Transverse colon (tissue), 4 donors: Measurements from ENCODE around the gene B4GAT1.
"Not testable (repeated sequence)": the region's sequence is repeated elsewhere in the genome, so short reads cannot be mapped to it uniquely, and the experiment has no call there.

ENCODE experiments used
- EP300 ChIP-seq: sonication (generic); formaldehyde crosslinking; IDR thresholded peaks from one replicate; pipeline ENCODE4 v1.6.1; 2017; ENCODE audit warnings: antibody characterized with exemption, low read depth
- POLR2A ChIP-seq: fragments of 450-650 bp; IDR thresholded peaks from one replicate; pipeline ENCODE4 v1.6.1; 2016; ENCODE audit warnings: antibody characterized with exemption, mild to moderate bottlenecking, moderate library complexity
- POLR2AphosphoS5 ChIP-seq, 3 donors: sonication (generic); formaldehyde crosslinking; IDR thresholded peaks; one replicate each; pipeline ENCODE4 v1.6.1; 2016; ENCODE audit warnings: antibody characterized with exemption in 3 of 3
- TF ChIP-seq, protein P1 (sequence below), 5 experiments: fragments of 200-600 bp in 3 of 5; fragments of 450-650 bp in 2 of 5; sonication (generic) in 3 of 5; IDR thresholded peaks; 1 replicate in 2 of 5; 2 replicates in 3 of 5; pipeline ENCODE4 v1.5.1; 2016 to 2017; ENCODE audit warnings: antibody characterized with exemption in 5 of 5, inconsistent platforms in 3 of 5, mild to moderate bottlenecking in 2 of 5, moderate library complexity in 1 of 5

DNA sequence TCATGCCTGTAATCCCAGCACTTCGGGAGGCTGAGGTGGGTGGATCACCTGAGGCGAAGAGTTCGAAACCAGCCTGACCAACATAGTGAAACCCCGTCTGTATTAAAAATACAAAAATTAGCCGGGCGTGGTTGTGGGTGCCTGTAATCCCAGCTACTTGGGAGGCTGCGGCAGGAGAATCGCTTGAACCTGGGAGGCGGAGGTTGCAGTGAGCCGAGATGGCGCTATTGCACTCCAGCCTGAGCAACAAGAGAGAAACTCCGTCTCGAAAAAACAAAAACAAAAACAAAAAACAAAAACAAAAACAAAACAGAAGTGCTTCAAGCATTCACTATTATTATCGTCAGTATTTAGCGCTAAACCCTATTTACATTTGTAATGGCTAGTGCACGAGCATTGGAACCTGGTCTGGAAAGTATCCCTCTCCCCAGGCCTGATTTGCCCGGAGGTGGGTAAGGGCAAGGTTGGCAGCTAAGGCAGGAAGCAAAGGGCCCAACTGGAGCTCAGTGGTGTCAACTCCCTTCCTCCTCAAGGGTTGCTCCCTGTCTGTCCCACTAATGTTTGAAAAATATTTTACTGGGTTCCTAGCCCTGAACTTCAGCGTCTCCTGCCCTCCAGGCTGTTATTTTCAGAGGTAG, 36.5 kb downstream of the B4GAT1 start:
- TF ChIP-seq, protein P1, sequence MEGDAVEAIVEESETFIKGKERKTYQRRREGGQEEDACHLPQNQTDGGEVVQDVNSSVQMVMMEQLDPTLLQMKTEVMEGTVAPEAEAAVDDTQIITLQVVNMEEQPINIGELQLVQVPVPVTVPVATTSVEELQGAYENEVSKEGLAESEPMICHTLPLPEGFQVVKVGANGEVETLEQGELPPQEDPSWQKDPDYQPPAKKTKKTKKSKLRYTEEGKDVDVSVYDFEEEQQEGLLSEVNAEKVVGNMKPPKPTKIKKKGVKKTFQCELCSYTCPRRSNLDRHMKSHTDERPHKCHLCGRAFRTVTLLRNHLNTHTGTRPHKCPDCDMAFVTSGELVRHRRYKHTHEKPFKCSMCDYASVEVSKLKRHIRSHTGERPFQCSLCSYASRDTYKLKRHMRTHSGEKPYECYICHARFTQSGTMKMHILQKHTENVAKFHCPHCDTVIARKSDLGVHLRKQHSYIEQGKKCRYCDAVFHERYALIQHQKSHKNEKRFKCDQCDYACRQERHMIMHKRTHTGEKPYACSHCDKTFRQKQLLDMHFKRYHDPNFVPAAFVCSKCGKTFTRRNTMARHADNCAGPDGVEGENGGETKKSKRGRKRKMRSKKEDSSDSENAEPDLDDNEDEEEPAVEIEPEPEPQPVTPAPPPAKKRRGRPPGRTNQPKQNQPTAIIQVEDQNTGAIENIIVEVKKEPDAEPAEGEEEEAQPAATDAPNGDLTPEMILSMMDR (IDR thresholded peaks at IDR 0.05), result not testable (repeated sequence)
- TF ChIP-seq POLR2A; POLR2AphosphoS5 (IDR thresholded peaks at IDR 0.05); EP300: not testable (repeated sequence)
